Esophagus (tissue), 2 donors: ENCODE data around the gene CIZ1. TPM values are rescaled to one million over a fixed set of nuclear protein-coding genes. Genes with fewer than 3 reads are reported as not detected.

Experiments
- H3K27ac ChIP-seq, 2 donors: one replicate each; pipeline ENCODE4 v1.5.1; 2013; ENCODE audit warnings: low read depth in 2 of 2, mild to moderate bottlenecking in 2 of 2, inconsistent platforms in 1 of 2, low read length in 1 of 2, moderate library complexity in 1 of 2
- H3K27me3 ChIP-seq, 2 donors: one replicate each; pipeline ENCODE4 v1.6.1; 2013; ENCODE audit warnings: low read length in 2 of 2, control low read depth in 1 of 2, mild to moderate bottlenecking in 1 of 2; ENCODE audit not compliant: insufficient read depth in 2 of 2, control insufficient read depth in 1 of 2
- H3K36me3 ChIP-seq, 2 donors: one replicate each; pipeline ENCODE4 v1.6.1; 2013; ENCODE audit warnings: low read length in 1 of 2; ENCODE audit not compliant: control insufficient read depth in 2 of 2, insufficient read depth in 2 of 2
- H3K4me1 ChIP-seq, 2 donors: one replicate each; pipeline ENCODE4 v1.6.1; 2013; ENCODE audit warnings: low read length in 1 of 2; ENCODE audit not compliant: control insufficient read depth in 2 of 2, insufficient read depth in 2 of 2
- H3K4me3 ChIP-seq, 2 donors: one replicate each; pipeline ENCODE4 v1.5.1; 2013; ENCODE audit warnings: low read length in 2 of 2, mild to moderate bottlenecking in 2 of 2, low read depth in 1 of 2, moderate library complexity in 1 of 2
- H3K9me3 ChIP-seq, 2 donors: one replicate each; pipeline ENCODE4 v1.6.1; 2013; ENCODE audit warnings: mild to moderate bottlenecking in 2 of 2, low read depth in 1 of 2, low read length in 1 of 2, moderate library complexity in 1 of 2; ENCODE audit not compliant: control insufficient read depth in 2 of 2, insufficient read depth in 1 of 2
- WGBS, 2 donors: extraction: QIAGEN DNeasy Blood & Tissue Kit; methylation state at CpG; one replicate each; pipeline ENCODE4 v1.1.7; 2013; 5-methylcytosine and 5-hydroxymethylcytosine counted together
- polyA plus RNA-seq, 2 donors: library from polyadenylated mRNA; stranded (reverse); fragments of 200-250 nt; gene quantifications; one replicate each; pipeline ENCODE4 v1.2.3, GENCODE V29; 2013
- donor health status: healthy with polysubstance abuse.
- donor health status: Bipolar disorder and iron deficiency.

CIZ1 gene
- polyA plus RNA-seq, 2 donors = 39.8 to 39.9 TPM

DNA sequence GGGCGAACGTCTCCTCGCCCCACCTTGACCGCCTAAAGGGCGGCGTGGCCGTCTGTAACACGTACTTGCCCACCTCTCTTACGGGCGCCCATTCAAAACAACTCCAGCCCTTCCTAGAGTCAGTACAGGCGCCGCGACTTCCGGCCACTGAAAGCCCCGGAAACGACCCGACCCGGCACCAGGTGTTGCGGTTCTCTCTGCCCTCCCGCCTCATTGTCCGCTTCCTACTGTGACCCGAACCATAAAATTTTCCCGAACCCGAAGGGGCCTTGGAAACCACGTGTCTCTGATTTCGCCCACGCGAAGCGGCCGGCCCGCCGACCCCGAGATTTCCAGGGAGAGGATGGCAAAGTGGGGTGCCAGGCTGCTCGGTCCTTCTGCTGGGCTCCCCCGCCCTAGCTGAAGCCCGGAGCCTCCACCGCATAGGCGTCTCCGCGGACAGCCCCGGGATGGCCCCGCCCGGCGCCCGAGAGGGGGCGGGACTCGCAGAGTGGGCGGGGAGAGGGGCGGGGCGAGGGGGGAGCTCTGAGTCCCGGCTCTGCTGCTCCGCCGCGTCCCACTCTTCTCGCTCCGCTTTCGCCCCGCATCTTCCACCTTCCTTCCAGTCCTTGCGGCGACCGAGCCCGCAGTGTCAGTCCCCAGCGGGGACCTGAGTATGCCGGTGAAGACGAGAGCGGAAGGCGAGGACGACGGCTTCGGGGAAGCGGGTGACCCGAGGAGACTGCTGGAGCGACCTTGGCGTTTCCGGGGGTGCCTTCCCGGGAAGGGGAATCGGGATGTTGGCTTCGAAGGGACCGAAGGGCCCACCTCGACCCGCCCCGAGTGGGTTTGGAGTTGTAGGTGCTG, 63.2 kb downstream of the CIZ1 start:
- peaks cover 0 to 16% of the 10 kb centered on the region in 2 donors for H3K36me3 ChIP-seq
- no peaks in the 10 kb centered on the region for H3K9me3 ChIP-seq
- H3K4me3 ChIP-seq = peak overlapping the region; percentile 80 to 88
- H3K4me1 ChIP-seq = peaks cover 0 to 14% of the 10 kb centered on the region in 2 donors
- H3K27me3 ChIP-seq = no peaks in the 10 kb centered on the region
- WGBS, 2 donors = 0% methylated on average over 79 to 82 of the region's 82 CpGs
- peak overlapping the region; percentile 93 to 99 for H3K27ac ChIP-seq

DNA sequence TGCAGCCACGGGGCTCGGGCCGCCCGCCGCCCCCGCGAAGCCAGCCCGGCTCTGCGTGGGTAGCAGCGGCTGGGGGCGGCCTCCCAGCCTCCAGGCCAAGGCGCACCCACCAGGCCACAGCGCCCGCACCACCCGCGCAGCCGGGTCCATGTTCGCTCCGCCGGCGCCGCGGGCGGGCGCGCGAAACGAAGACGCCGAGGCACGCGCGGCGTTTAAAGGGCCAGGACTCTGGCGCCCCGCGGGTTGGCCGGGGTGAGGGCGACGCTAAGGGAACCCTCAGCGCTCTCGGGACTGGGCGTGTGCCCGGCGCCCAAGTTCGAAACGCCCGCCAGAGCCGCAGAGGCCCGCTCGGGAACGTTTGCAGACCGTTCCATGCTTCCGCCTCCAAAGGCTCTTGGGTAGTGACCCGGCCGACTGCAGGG, 63.8 kb downstream of the CIZ1 start, which contains the start of gene PTGES2:
Gene PTGES2 (minus strand): TSS at position 162 of the 422 bp plus-strand sequence. CDS start 12 bp downstream, at position 150.
- Histone ChIP-seq H3K27me3 (no peaks in the 10 kb centered on the region), H3K36me3 (peaks cover 4 to 21% of the 10 kb centered on the region in 2 donors), H3K4me3 (peak within 1 kb of the TSS; percentile 80 to 88), H3K4me1 (peaks cover 0 to 14% of the 10 kb centered on the region in 2 donors), H3K27ac (peak within 1 kb of the TSS; percentile 93 to 99), H3K9me3 (no peaks in the 10 kb centered on the region)
- WGBS, 2 donors = 0% methylated on average over 56 of the region's 56 CpGs

DNA sequence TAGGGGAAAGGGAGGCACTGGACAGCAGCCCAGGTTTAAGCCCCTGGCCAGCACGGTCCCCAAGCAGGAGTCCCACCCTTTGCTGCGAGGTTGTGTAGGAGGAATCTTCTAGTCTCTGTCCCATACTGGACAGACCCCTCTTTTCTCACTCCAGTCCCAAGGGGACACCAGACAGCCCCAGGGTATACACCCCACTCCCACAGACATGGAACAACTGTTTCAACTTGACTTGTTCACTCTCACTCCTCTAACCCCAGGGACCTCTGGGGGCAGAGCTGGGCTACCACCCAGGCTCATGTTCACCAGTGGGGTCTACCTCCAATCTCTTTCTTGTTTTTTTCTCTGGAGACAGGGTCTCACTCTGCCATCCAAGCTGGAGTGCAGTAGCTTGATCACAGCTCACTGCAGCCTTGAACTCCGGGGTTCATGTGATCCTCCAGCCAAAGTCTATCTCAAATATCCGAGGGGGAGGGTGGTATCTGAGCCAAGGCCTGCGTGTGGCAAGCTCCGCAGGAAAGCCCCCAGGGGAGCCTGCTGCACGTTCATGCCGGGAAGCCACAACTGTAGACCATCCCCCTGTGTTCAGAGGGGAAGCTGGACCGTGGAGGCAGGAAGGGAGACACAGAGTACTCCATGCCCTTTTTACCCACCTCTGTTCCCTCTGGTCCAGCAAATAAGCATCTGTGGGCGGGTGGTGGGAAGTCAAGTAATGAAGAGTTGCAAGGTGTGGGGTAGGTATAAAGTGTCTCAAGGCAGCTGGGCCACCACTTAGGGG, 65.6 kb downstream of the CIZ1 start:
- Histone ChIP-seq H3K4me3 (peak overlapping the region in 1 of 2 donors; percentile 8), H3K36me3 (peaks cover 6 to 35% of the 10 kb centered on the region in 2 donors)
- WGBS, 2 donors = 36 to 39% methylated on average over 10 of the region's 10 CpGs

DNA sequence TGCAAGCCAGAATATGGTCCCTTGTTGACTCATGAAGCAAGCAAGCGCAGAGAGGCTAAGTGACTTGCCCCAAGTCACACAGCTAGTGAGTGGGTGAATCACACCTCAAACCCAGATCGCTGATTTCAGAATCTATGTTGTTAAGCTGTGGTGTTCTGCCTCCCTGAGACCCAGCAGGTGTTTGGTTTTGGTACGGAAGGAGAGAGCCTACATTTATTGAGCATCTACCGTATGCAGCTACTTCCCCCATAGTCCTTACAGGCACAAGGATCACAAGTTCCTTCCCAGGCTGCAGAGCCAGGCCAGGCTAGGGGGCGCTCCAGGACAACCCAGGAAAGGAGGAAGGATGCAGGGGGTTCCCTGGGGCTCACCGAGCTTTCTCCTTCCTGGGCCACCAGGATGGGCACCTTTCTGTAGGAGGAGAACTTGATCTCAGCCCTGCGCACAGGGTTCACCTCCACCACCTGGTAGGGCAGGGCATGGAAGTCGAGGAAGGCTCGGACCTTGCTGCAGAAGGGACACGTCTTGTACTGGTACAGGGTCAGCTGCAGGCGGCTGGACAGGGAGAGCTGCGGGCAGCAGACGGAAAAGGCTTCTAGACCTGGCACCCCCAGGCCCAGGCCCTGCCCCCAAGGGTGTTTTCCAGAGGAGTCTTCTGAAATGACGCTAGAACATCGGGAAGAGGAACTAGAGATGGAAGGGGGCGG, 66.3 kb downstream of the CIZ1 start:
- H3K4me3 ChIP-seq = no peak overlapping the region
- 65 to 67% methylated on average over 16 of the region's 16 CpGs for WGBS, 2 donors
- H3K27ac ChIP-seq = no peak overlapping the region
- no peaks in the 10 kb centered on the region for H3K27me3 ChIP-seq
- no peaks in the 10 kb centered on the region for H3K9me3 ChIP-seq
- H3K4me1 ChIP-seq = peaks cover 0 to 14% of the 10 kb centered on the region in 2 donors
- peaks cover 6 to 39% of the 10 kb centered on the region in 2 donors for H3K36me3 ChIP-seq

More for the DNA sequence above, 65.6 kb downstream of the CIZ1 start:
- Histone ChIP-seq H3K27ac (peak overlapping the region in 1 of 2 donors; percentile 34), H3K9me3 (no peaks in the 10 kb centered on the region), H3K27me3 (no peaks in the 10 kb centered on the region), H3K4me1 (peaks cover 0 to 14% of the 10 kb centered on the region in 2 donors)

- peak overlapping the region in 1 of 2 donors; percentile 1 for H3K27ac ChIP-seq
- peaks cover 0 to 14% of the 10 kb centered on the region in 2 donors for H3K4me1 ChIP-seq
- H3K9me3 ChIP-seq = no peaks in the 10 kb centered on the region
- WGBS, 2 donors = 69 to 76% methylated on average over 8 of the region's 8 CpGs
- H3K4me3 ChIP-seq = no peak overlapping the region
- H3K36me3 ChIP-seq = peaks cover 6 to 39% of the 10 kb centered on the region in 2 donors
- H3K27me3 ChIP-seq = no peaks in the 10 kb centered on the region
Observed at GRCh38 chr9:128124451-128124850, 66.9 kb downstream of the CIZ1 start.

DNA sequence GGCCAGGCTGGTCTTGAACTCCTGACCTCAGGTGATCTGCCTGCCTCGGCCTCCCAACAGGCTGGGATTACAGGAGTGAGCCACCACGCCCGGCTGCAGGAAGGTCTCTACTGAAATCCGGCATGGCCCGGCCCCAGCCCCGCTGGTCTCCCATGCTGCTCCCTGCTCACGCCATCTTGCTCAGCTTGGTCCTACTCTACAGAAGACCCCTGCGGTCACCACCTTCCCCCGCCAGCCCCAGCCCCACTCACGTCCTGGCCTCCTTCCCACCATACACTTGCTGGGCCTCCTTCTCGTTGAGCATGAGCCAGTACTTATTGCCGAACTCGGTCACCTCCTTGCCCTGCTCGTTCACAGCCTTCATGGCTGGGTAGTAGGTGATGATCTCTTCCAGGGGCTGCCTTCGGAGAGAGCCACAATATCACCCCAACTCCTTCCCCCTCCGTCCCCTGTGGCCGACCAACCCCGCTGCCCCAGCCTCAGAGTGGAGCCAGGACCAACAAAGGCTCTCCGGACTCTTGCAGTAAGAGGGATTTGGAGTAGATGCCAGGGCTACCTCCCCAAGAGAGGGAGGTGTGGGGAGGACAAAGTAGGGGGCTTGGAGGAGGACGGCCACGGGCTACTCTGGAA, 67.8 kb downstream of the CIZ1 start:
- H3K9me3 ChIP-seq = no peaks in the 10 kb centered on the region
- no peaks in the 10 kb centered on the region for H3K27me3 ChIP-seq
- peaks cover 0 to 8% of the 10 kb centered on the region in 2 donors for H3K4me1 ChIP-seq
- WGBS, 2 donors = 86 to 91% methylated on average over 21 of the region's 21 CpGs
- H3K27ac ChIP-seq = no peak overlapping the region
- no peak overlapping the region for H3K4me3 ChIP-seq
- H3K36me3 ChIP-seq = peaks cover 6 to 39% of the 10 kb centered on the region in 2 donors

GRCh38 chr9:128122809-128123175, 68.6 kb downstream of the CIZ1 start:
- Histone ChIP-seq H3K4me3 (no peak overlapping the region), H3K4me1 (peaks cover 0 to 8% of the 10 kb centered on the region in 2 donors), H3K9me3 (no peaks in the 10 kb centered on the region), H3K36me3 (peaks cover 6 to 39% of the 10 kb centered on the region in 2 donors), H3K27me3 (no peaks in the 10 kb centered on the region), H3K27ac (no peak overlapping the region)
- 90% methylated on average over 24 of the region's 24 CpGs for WGBS, 2 donors

GRCh38 chr9:128121924-128122808, 69.2 kb downstream of the CIZ1 start:
- Histone ChIP-seq H3K4me1 (peaks cover 0 to 8% of the 10 kb centered on the region in 2 donors), H3K36me3 (peaks cover 6 to 39% of the 10 kb centered on the region in 2 donors), H3K27ac (no peak overlapping the region), H3K27me3 (no peaks in the 10 kb centered on the region), H3K4me3 (no peak overlapping the region), H3K9me3 (no peaks in the 10 kb centered on the region)
- 87 to 91% methylated on average over 26 to 27 of the region's 27 CpGs for WGBS, 2 donors
